NCI-H2107 (cell line): ENCODE measurements around the gene SQSTM1.

Experiments used
- DNase-seq: peaks from one replicate; lab custom pipeline; 2025; lab: John Stamatoyannopoulos, UW

SQSTM1 gene

GRCh38 chr5:179795049-179795862 is 25.4 kb upstream of the SQSTM1 start:
- DNase-seq = peak; percentile 22

DNA sequence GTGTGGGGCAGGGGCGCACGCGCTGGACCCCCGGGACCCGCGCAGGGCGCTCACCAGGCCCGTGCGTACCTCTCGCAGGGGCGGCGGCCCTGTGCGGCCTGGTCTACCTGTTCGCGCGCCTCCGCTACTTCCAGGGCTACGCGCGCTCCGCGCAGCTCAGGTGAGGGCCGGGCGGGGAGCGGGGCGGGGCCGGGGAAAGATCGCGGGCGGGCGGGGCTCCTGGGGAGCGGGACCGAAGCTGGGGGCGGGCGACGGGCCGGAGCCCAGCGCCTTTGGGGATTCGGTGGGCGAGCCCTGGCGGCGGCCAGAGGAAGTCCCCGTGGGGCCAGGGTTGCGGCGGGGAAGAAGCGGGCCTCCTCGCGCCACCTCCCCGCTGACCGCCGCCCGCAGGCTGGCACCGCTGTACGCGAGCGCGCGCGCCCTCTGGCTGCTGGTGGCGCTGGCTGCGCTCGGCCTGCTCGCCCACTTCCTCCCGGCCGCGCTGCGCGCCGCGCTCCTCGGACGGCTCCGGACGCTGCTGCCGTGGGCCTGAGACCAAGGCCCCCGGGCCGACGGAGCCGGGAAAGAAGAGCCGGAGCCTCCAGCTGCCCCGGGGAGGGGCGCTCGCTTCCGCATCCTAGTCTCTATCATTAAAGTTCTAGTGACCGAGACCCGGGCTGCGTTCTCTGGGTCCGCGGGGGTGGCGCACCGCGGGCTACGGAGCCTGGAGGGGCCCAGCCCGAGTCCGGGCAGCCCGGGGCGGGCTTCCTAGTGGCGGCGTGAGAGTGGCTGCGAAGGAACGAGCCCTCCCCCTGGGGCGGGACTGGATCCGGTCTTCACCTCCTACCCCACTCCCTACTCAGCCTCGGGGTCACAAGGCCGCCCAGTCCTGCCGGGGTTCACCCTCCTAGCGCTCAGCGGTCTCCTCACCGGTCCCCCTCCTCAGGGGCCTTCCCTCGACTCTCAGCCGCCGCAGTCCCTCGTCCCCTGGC is 24.6 kb upstream of the SQSTM1 start:
- DNase-seq = peak; percentile 54

GRCh38 chr5:179796877-179797608 is 23.7 kb upstream of the SQSTM1 start:
- DNase-seq = no peak

- DNase-seq = no peak
Observed at GRCh38 chr5:179797741-179798140, 23.0 kb upstream of the SQSTM1 start.

DNA sequence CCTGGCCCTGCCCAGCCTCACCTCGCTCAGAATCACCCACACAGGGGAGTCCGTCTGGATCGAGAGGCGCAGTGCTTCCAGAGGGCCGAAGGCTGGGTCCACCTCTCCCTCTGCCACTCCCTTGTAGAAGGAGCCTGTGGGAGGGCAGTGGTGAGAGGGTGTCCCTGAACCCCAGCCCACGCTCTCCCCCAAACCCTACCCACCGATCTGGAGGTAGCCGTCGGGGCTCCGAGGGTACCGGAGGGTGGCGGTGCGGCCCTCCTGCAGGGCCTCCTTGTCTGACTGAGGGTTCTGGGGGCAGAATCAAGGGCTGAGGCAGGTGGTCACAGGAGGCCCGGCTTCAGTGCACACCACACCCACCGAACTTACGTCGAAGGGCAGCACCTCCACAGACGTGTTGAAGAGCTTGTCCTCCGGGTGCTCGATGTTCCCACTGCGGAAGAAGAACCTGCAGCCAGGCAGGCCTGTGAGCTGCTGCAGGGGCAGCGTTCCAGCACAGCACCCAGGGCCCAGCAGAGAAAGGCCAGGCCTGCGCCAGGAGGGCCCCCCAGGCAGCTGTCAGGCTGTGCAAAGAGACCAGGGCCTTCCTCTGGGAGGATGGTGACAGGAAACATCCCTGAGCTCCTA is 22.4 kb upstream of the SQSTM1 start:
- no peak for DNase-seq

GRCh38 chr5:179798771-179799643 is 21.7 kb upstream of the SQSTM1 start:
- no peak for DNase-seq

GRCh38 chr5:179799644-179799973 is 21.1 kb upstream of the SQSTM1 start:
- no peak for DNase-seq

GRCh38 chr5:179800071-179800695 is 20.5 kb upstream of the SQSTM1 start:
- no peak for DNase-seq

- DNase-seq = no peak
Observed at GRCh38 chr5:179800696-179801201, 20.0 kb upstream of the SQSTM1 start.

DNA sequence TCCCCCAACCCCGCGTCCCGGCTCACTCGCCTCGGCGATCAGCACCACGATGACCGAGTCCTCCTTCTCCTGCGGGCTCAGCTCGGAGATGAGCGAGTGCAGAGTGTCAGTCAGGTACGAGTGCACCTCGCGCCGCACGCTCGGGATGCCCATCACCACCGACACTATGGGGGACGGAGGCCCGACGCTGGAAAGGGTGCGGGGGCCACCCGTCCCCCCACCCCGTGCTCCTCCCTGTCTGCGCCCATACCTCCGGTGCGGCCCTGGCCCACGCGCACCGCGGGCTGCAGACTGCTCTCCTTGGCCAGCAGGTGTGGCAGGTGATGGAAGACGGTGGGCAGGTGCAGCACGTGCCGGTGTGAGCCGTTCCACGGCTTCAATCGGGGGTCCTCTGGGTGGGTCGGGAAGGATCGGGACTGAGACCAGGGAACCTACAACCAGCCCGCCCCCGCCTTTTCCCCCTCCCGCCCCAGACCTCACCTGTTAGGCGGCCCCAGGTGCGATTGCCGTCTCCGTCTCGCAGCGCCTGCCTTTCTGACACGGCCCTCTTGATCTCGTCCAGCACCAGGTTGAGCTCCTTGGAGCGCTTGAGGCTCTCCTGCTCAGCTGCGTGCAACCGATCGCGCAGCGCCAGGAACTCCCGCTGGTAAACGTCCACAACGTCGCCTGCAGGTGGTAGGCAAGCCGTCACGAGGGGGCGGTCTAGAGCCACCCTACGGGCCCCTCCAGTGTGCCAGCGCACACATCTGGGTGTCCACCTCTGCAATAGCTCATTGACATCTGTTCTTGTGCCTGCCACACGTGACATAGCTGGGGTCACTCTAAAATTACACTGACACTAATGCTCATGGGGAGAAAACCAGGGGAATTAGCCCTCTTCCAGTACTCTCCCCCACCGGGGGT is 19.1 kb upstream of the SQSTM1 start:
- peak; percentile 15 for DNase-seq

DNA sequence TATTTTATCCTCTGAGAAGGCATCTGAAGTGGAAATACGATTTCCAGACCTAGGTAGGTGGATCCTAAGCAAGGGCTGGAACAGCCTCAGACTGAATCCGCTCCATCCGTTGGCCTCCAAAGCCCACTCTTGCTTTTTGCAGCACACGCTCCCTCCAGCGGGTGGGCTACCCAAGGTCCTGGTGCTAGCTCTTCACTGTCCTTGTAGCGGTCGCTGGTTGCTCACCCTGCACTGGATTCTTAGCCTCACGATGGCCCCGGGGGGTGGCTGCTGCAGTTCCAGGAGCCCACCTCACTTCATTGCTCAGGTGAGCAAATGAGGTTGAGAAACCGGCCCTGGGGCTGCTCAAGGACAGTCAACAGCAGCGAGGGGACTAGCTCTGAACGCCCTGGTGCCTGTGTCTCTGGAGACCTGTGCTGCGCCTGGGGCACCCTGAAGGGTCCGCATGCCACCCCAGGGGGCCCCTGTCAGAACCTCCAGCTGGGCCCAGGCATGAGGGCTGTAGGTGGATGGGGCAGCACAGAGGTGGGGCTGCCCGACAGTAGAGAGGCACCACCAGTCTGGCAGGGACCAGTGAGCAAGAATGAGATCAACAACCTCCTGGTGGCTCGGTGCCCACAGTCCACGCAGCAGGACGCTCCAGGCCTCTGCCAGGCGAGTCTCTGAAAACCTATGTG is 18.4 kb upstream of the SQSTM1 start:
- DNase-seq = no peak

GRCh38 chr5:179802950-179803562 is 17.6 kb upstream of the SQSTM1 start:
- peak; percentile 57 for DNase-seq

- DNase-seq = no peak
Observed at GRCh38 chr5:179803651-179804554, 16.8 kb upstream of the SQSTM1 start.

GRCh38 chr5:179804555-179804947 is 16.2 kb upstream of the SQSTM1 start:
- no peak for DNase-seq

DNA sequence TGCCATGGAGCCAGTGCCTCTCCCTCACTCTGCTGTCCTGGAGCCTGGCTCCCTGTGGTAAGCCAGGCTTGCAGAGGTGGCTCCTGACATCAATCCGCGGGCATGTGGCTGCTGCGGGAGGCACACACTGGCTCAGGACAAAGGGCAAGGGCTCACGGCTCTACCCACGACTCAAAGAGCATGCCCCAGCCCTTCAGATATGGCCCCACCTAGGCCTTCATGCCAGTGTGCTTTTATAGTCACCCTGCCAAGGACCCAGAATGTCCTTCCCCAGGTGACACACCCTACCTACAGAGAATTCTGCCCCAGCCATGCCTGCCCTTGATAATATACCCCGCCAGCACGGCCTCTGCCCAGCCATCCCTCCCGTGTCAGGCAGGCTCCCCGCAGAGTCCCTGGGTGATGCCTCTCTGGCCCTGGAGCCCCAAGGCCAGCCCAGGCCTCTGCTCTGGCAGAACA is 15.6 kb upstream of the SQSTM1 start:
- no peak for DNase-seq

- no peak for DNase-seq
Observed at GRCh38 chr5:179805529-179806249, 15.0 kb upstream of the SQSTM1 start.
